ENCODE results near the gene BAAT. TPM values are rescaled to one million over a fixed set of nuclear protein-coding genes. Genes with fewer than 3 reads are reported as not detected.

The BAAT gene
- polyA plus RNA-seq, 1 donor (not counting 4 experiments of a cell fraction or from before 2014, with no cell fraction given) = 0.14 TPM

- dilution Hi-C loops (cut with MboI; ENCODE audit: extremely low pct_ligation_motif_present, low sequenced_read_pairs) = no loop called here
- no peak for FAIRE-seq
Measured at GRCh38 chr9:101337237-101337636, 47.6 kb downstream of the BAAT start.

GRCh38 chr9:101336091-101336490 is 48.7 kb downstream of the BAAT start:
- dilution Hi-C loops (cut with MboI; ENCODE audit: extremely low pct_ligation_motif_present, low sequenced_read_pairs) = no loop called here
- no peaks in the 10 kb centered on the region for H3K9me1 ChIP-seq (ENCODE audit: control insufficient read depth, extremely low read depth, insufficient read depth, low read length)
- DNase-seq (ENCODE audit: low read depth, low spot score) (no peak), FAIRE-seq (no peak)
- H3K27me3 ChIP-seq (ENCODE audit: control insufficient read depth, extremely low read depth, insufficient read depth, low read length) = no peaks in the 10 kb centered on the region
- no peak overlapping the region for H3K27ac ChIP-seq (ENCODE audit: control insufficient read depth, insufficient read depth, low read length)
- no peak overlapping the region for H3K4me3 ChIP-seq (ENCODE audit: control insufficient read depth in 2 of 3, extremely low read depth in 1 of 3, insufficient read depth in 2 of 3, low read depth in 1 of 3, low read length in 3 of 3)
- no peaks in the 10 kb centered on the region for H3K4me1 ChIP-seq (ENCODE audit: control insufficient read depth, extremely low read depth, insufficient read depth, low read length)
- H3K9ac ChIP-seq (ENCODE audit: control insufficient read depth, extremely low read depth, insufficient read depth, low read length) = no peak overlapping the region
- no peak overlapping the region for H3K4me2 ChIP-seq (ENCODE audit: control insufficient read depth, extremely low read depth, insufficient read depth, low read depth, low read length)
- H3K79me2 ChIP-seq (ENCODE audit: control insufficient read depth, insufficient read depth, low read length) = no peaks in the 10 kb centered on the region
- H4K20me1 ChIP-seq (ENCODE audit: control insufficient read depth, extremely low read depth, insufficient read depth, low read length) = no peaks in the 10 kb centered on the region
- no peaks in the 10 kb centered on the region for H3K9me3 ChIP-seq (ENCODE audit: control insufficient read depth, low read depth, low read length)
- H3K36me3 ChIP-seq (ENCODE audit: control insufficient read depth in 2 of 2, extremely low read depth in 1 of 2, insufficient read depth in 2 of 2, low read length in 2 of 2) = no peaks in the 10 kb centered on the region
- H2AFZ ChIP-seq (ENCODE audit: control insufficient read depth, low read length) = no peak overlapping the region
- TF ChIP-seq CTCF (optimal IDR thresholded peaks at IDR 0.05 in 1 of 3, IDR thresholded peaks at IDR 0.05 in 1 of 3, conservative IDR thresholded peaks at IDR 0.05 in 1 of 3; ENCODE audit: extremely low read depth in 1 of 3, insufficient read depth in 2 of 3, low read length in 3 of 3) (no peak), EZH2 (IDR thresholded peaks at IDR 0.05; ENCODE audit: low read length) (no peak)

More at GRCh38 chr9:101337237-101337636, 47.6 kb downstream of the BAAT start:
- Histone ChIP-seq H3K4me1 (ENCODE audit: control insufficient read depth, extremely low read depth, insufficient read depth, low read length) (no peaks in the 10 kb centered on the region), H4K20me1 (ENCODE audit: control insufficient read depth, extremely low read depth, insufficient read depth, low read length) (no peaks in the 10 kb centered on the region), H3K27me3 (ENCODE audit: control insufficient read depth, extremely low read depth, insufficient read depth, low read length) (no peaks in the 10 kb centered on the region), H3K36me3 (ENCODE audit: control insufficient read depth in 2 of 2, extremely low read depth in 1 of 2, insufficient read depth in 2 of 2, low read length in 2 of 2) (no peaks in the 10 kb centered on the region), H3K4me2 (ENCODE audit: control insufficient read depth, extremely low read depth, insufficient read depth, low read depth, low read length) (no peak overlapping the region), H3K9me3 (ENCODE audit: control insufficient read depth, low read depth, low read length) (no peaks in the 10 kb centered on the region), H2AFZ (ENCODE audit: control insufficient read depth, low read length) (no peak overlapping the region), H3K27ac (ENCODE audit: control insufficient read depth, insufficient read depth, low read length) (no peak overlapping the region), H3K4me3 (ENCODE audit: control insufficient read depth in 2 of 3, extremely low read depth in 1 of 3, insufficient read depth in 2 of 3, low read depth in 1 of 3, low read length in 3 of 3) (no peak overlapping the region), H3K9me1 (ENCODE audit: control insufficient read depth, extremely low read depth, insufficient read depth, low read length) (no peaks in the 10 kb centered on the region), H3K9ac (ENCODE audit: control insufficient read depth, extremely low read depth, insufficient read depth, low read length) (no peak overlapping the region), H3K79me2 (ENCODE audit: control insufficient read depth, insufficient read depth, low read length) (no peaks in the 10 kb centered on the region)
- TF ChIP-seq EZH2 (IDR thresholded peaks at IDR 0.05; ENCODE audit: low read length) (no peak), CTCF (optimal IDR thresholded peaks at IDR 0.05 in 1 of 3, IDR thresholded peaks at IDR 0.05 in 1 of 3, conservative IDR thresholded peaks at IDR 0.05 in 1 of 3; ENCODE audit: extremely low read depth in 1 of 3, insufficient read depth in 2 of 3, low read length in 3 of 3) (no peak)
- no peak for DNase-seq (ENCODE audit: low read depth, low spot score)

Measured in keratinocyte (primary cell).